ENCODE measurements around the gene MACROD2.
"Not testable (repeated sequence)": the region's sequence is repeated elsewhere in the genome, so short reads cannot be mapped to it uniquely, and the experiment has no call there.

MACROD2 gene

DNA sequence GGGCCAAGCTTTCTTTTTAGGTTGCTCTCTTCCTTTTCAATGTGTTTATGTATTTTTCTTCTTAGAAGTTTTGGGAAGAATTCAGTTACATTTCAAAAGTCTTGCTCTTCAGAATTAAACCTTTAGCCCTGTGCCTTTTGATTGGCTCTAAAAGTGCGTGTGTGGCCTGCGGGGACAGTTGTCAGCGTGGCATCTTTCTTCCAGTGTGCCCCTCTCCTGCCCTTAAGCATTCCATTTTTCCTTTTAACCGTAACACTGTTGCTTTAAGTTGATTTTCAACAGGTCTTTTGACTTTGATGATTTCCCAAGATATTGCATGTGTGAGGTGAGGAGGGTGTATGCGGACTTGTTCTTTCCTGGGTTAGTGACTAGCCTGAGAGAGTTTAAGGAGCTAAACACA lies 1341.2 kb downstream of the MACROD2 start:
- DNase-seq, result no peak

DNA sequence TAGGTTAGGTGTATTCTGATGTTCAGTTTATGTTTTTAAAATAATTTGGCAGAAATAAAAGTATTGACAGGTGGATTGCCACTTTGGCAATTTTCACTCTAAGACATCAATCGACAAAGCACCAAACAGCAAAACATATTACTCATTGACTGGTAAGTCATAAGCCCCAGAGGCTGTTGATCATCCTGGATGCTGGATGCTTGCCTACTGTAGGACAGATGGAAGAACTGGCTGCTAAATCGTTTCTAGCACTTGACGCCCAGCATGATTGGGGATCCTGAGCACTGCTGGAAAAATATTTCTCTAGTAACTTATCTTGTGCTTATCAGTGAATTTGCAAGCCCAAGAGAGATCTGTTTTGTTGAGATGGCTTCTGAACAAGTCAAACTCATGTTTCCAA lies 1343.9 kb downstream of the MACROD2 start:
- DNase-seq, result peak; percentile 79

DNA sequence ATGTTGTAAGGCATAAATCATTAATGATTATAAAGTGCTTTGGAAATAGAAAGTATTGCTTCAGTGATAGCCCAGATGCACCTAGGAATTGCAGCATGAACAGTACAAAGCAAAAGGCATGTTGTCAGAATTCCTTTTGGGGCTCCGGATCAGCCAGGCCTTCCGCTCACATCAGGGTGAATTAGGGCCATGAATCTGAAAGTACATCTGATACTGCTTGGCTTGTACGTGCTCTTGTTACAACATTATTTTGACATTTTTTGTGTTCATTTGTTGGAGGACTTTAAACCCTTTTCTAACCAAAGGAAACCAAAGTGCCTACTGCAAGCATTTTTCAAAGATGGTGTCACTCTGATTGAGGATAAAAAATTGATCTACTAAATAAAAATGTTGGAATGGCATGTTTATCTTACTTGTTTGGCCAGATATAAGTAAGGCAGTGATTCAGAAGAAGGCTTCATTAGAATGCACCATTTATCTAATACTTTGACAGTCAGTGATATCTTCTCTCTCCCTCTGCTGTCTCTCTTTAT lies 1347.7 kb downstream of the MACROD2 start:
- DNase-seq, result no peak

DNA sequence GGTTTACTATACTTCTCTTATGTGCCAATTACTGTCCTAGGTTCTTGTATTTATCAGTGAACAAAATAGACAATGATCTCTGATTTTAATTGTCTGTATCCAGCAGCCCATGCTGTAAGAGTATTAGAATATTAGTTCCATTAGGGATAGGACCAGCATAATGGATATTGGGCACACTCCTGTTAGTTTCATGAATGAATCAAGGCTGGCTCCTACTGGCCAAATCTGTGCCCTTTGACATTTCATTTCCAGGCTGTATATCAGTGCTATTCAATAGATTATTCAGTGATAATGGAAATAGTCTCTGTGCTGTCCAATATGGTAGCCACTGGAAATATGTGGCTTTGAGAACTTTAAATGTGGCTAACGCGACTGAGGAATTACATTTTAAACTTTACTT lies 1350.0 kb downstream of the MACROD2 start:
- DNase-seq, result no peak

DNA sequence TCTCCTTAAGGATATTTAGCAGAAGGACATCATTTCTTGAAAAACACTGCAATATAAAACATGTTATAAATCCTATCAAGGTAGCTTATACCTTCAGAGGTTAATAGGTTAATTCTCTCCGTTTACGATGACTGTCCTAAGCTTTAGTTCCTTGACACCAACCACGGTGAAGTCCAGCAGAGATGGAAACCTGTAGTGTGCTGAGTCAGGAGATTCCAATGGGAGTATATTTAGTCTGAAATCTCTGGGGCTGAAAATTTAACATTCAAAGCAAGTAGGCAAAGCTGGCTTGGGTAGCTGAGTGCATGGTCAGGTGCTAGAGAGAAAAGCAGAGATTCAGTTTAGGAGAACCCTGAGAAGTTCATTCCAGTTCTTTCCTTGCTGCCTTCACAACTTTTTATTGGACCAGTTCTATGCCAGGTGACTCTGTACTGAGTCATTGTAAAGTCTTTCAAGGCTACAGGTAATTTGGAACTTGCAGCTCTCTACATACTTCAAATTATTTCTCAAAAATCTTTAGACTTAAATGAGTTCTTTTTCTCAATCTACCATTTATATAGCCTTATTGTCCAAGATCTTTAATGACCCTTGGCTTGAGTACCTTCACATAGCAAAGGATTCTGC lies 1351.5 kb downstream of the MACROD2 start:
- no peak for DNase-seq

DNA sequence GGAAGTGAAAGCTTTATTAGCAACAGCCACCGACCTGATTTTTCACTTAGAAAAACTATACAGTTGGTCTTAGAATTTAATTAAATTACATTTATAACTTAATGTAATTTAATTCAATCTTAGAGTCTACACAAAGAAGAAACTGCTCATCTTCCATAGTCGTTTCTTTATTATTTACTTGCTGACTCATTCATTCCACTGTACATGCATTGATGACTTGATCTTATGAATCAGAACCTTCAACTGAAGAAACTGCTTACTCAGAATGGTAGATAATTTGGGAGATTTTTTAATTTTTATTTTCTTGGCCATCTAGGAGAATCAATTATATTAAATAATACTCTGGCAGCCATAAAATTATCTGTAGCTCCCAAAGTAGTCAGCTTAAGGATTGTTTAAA lies 1363.7 kb downstream of the MACROD2 start:
- no peak for DNase-seq

DNA sequence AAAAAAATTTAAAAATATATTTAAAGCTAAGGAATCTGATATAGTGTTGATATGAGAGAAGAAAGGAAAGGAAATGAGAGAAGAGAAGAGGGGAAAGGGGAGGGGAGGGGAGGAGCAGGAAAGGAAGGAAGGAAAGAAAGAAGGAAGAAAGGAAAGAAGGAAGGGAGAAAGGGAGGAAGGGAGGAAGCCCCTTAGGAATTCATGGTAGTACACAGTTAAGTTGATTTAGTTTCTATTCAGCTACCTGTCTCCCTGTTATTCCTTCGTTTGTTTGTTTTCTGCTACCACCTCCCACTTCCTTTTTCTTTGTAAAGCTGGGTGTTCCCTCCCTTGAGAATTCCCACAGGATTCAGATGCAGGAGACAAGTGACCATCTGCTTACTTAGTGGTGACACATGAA lies 1367.5 kb downstream of the MACROD2 start:
- no peak for DNase-seq

DNA sequence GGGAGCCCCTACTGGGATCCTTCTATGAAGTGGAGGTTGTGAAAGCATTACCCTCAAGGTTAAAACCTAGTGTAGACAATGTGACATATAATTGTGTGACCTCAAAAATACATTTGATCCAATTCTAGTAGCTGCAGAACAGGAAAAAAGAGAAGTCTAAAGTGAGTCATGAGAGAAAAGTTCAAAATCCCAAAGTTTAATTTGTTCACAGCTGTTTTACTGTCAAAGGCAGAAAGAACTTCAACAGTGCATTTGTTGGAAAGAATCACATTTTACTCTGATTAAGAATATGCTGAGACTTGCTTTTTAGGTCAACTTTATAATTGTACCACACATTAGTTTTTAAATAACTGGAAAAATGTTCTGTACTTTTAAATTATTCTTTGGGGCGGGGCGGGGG lies 1369.5 kb downstream of the MACROD2 start:
- DNase-seq, result no peak

DNA sequence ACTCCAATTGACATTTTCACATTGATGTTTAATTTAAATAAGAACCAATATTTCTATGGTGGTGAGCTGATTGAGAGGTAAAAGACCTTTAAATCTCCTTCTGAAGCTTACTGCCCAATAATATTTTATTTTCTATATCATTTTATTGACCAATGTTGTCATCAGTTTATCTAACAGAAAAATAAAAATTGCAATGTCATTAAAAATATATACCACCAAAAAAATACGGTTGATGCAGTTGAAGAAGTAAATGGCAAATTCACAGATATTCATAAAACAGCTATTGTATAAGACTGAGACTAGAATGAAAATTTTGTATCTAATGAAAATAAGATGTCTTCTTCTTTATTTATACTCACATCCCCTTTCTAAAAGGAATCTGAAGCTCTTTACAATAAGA lies 1375.1 kb downstream of the MACROD2 start:
- no peak for DNase-seq

DNA sequence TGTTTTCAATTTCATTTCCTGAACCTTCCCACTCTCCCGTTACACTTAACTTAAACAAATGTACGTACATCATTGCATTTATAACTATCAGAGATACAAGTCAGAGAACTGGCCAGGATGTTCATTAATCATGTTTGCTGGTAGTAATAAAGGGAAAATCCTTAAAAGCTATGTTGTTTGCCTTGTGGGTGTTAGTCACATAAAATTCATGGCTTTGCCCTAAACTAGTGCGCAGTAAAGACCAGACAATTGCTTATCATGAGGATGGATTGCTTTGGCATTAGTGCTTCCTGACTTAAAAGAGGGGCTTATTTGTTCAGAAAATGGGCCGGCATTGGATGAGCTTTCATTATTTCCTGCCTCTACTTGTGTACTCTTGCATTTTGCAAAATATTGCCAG lies 1379.4 kb downstream of the MACROD2 start:
- DNase-seq, result no peak

DNA sequence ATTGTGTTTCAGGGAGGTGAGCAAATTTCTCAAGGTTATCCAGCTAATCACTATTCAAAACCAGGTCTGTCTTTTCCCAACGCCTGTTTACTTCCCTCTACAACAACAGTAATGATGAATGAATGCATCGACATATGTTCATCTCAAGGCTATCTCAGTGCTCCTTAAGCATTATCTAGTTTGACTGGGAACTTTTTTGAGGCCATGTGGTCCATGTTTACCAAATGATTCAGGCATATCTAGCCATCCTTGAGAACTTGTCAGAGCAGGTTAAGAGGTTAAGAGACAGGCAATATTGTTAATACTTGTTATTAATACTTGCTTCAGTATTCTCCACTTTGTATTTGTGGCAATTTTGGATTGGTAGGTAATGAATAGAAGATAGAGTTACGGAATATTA lies 1380.5 kb downstream of the MACROD2 start:
- peak; percentile 37 for DNase-seq

DNA sequence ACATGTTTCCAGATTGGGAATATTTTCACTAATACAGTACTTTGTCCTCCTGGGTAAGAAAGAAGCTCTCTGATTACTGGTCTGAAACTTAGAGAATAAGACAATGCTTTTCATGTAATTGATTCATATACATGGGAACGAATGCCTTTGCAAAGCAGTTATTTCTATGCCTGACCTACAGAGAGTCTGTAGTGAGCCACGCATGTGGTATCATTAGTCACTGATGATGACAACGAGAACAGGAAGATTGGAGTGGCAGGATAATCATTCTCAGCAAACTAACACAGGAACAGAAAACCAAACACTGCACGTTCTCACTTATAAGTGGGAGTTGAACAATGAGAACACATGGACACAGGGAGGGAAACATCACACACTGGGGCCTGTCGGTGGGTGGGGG lies 1382.3 kb downstream of the MACROD2 start:
- not testable (repeated sequence) for DNase-seq

DNA sequence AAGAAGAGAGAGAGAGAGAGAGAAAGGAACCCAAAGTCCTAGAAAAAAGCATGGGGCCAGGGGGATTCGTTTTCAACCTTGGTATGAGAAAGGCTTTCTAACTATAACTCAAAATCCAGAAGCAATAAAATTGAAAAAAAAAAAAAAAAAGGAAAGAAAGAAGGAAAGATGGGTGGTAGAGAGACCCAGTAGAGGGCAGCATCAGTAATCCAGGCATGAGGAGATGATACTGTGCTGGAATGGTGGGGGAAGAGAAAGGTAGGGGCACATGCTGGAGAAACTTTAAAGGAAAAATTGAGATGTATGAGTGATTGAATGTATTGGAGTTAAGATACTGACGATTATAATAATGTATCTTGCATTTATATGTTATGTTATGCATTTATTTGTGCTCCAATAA lies 1382.8 kb downstream of the MACROD2 start:
- no peak for DNase-seq

DNA sequence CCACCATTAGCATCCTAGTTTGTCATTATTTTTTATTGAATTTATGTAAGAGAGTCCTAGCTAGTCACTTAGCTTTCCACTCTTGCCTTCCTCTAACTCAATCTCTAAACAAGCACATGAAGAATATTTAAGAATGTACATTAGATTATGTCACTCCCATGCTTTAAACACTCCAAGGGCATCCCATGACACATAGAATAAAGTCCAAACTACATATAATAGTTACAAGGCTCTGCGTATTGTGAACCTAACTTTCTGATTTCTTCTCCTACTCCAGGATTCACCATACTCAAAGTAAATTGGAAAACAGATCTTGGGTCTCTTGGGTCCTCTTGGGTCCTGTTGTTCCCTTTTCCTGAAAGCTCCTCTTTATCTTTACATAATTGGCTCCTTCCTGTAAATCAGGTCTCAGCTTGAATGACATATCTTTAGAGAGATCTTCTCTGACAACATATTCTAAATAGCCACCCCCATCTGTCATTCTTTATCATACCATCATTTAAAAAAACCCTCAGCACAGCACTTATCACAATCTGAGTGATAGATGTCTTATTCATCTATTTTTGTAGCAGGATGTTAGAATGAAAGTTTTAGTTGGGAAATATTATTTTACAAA lies 1384.5 kb downstream of the MACROD2 start:
- peak; percentile 35 for DNase-seq

DNA sequence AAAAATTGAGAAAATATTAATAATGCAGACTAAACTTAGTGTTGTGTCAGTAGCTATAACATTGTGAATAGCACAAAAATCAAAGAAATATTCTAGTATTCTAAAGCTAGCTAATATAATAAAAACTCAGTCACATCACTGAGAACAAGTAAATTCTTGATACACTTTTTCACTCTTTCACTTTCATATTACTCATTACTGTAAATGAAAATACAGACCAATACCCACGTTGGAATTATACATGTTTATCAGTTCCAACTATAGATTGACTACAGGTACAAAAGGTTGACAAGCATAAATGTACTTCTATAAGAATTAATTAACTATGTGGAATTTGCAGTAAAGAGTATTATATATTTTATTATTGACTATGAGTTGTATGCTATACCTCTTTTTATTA lies 1385.5 kb downstream of the MACROD2 start:
- no peak for DNase-seq

DNA sequence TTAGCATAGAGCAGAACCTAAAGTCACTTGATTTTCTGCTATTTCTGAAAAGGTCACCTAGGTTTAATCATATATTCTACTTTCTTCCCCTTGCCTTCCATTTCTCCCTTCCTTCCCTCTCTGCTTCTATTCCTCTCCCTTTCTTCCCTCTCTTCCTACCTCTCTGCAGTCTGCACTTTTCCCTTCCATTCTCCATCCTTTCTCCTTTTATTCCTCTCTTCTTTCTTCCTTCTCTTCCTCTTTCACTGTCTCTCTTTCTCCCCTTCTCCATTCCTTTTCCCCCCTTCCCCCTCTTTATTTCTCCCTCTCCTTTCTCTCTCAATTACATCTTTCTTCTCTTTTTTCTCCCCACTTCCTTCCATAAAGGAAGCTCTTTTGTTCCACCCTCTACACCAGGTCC lies 1391.9 kb downstream of the MACROD2 start:
- DNase-seq, result no peak

DNA sequence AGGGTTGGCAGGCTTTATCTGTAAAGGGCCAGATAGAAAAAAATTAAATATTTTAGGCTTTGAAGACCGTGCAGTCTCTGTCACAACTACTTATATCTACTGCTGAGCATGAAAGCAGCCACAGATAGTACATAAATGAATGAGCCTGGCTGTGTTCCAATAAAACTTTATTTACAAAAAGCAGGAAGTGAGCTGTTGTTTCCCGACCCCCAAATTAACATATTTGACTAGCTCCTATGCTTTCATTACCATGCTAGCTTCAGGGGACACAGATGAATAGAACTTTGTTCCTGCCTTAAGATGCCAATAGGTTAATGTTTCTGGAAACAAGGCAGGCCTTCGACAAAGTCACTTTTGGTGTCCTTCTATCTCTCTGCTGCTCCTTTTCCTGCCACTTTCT lies 1400.1 kb downstream of the MACROD2 start:
- no peak for DNase-seq

DNA sequence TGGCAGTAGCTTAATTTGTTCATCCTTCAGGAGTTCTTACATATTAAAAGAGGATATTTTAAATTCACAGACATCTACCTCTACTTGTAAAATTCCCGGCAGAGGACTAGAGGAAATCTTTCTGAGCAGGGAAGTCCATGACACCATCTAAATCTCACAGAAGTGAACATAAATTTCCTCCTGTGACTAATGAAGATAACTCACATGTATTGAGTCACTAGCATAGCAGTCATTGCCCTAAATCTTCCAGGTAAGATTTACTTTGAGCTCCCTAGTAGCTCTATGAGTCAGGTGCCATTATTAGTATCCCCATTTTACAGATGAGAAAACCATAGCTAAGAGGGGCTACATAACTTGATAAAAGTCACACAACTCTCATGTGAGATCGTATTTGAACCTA lies 1400.7 kb downstream of the MACROD2 start:
- no peak for DNase-seq

DNA sequence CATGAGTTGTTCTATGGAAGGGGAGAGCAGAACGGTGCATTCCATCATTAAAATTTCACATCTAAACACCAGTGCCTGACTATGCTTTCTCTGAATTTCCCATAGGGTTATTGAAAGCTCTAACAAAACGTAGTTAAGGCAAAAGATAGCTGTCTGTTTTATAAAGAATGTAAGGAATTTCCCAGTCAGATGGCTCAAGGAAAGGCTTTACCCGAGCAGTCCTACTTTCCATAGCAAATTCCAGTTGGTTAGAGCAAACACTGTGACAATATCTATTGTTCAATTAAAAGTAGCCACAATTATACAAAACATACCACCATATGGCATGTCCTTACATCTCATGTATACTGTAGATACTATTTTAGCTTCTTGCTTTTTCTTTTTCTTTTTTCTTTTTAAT lies 1401.6 kb downstream of the MACROD2 start:
- no peak for DNase-seq

DNA sequence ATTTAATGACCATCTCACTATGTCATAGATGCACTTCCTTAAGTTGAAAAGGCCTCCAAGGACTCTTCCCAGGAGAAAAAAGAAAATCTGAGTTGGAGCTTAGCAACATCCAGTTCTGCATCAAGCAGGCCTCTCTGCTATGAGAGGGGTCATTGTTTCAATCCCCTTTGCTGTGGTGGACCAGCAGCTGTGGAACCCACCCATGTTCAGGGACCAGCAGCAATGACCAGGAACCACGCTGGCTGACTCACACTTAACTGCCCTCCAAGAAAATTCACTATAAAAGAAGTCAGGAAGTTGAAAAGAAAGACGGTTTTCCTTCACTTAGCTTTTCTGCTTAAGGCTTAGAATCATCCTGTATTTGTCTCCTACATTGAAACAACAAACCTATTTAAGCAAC lies 1404.5 kb downstream of the MACROD2 start:
- DNase-seq, result no peak

DNA sequence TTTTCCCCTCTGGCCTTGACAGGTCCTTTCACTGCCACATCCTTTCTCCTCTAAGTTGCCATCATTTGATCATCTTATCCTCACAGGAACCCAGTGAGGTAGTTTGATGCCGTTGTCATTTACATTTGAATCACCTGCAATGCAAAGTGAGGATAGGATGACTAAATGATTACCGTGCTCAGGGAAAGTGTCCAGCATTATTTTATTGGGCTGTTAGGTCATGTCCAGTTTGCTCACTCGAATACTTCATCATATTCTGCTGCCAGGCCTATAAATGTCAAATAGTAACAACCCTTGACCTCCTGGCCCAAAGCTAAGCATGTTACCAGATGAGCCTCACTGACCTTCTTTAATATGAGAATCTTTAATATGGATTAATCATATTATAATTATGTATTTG lies 1410.8 kb downstream of the MACROD2 start:
- DNase-seq, result no peak

DNA sequence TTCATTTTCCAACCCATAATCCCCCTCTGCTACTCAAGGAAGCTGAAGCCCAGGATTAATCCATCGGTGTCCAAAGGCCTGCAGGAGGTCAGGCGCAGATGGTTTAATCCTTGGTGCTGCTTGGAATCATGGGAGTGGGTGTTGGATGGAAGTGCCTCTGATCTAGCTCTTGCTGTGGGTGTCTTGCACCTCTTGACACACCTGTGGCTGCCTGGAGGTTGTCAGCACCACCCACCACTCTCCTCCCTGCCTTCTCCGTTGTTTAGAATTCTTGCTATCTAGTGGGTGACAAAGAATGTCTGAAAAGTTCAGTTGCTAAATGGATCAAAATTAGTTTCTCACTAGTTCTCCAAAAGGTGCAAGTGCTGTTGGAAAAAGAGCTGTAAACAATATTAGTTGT lies 1416.5 kb downstream of the MACROD2 start:
- no peak for DNase-seq

DNA sequence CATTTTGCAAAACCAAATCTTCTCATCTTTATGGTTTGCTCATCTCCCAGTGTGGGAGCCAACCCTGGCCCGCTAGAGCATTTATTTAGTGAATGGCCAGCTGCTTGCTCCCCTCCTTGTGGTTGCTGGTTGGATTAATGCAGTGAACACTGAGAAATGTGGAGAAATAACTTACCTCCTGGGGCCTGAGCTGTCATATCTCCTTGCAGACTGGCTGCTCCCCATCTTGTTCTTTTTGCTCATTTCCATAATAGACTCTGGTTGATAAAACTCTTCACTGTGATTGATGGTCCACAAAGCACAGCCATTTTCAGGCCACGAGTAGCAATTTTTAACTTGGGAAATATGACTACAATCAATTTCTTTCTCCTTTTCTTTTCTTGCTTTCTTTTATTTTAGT lies 1420.6 kb downstream of the MACROD2 start:
- DNase-seq, result no peak

DNA sequence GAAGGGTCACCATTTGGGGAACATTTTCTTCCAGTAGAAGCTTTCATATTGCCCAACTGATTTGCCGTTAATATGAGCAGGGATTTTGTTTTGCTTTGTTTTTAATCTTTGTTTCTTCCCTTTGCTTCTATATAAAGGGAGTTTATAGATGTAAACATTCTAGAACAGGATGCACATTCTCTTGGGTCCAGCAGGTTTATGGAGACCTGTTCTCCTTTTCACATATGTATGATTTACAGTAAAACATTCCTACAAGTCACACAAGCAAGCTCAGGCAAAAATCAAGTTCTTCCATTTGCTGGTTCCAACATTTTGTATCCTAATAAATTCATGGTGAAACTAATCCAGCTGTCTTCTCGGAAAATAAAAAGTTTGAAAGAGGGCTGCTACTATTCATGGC lies 1424.5 kb downstream of the MACROD2 start:
- DNase-seq, result no peak

DNA sequence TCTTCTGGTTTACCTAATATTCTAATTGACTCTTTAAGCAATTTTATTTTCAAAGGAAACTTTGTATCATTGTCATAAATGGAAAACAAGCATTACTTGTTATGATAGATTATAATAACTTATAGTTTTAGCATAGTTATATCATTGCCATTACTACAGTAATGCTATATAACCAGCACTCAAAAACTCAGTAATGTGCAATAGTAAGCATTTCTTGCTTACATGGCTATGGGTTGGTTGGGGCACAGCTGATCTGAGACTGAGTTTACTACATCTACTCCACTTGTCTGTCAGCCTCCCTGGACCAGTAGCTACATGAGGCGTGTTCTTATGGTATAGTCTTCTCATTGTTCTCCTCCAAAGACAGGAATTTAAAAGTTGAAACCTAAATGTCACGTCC lies 1427.7 kb downstream of the MACROD2 start:
- DNase-seq, result no peak
